CD4-positive, alpha-beta T cell (primary cell): Measurements from ENCODE around the gene PTH. TPM values are rescaled to one million over a fixed set of nuclear protein-coding genes. Genes with fewer than 3 reads are reported as not detected.

ENCODE experiments used
- ATAC-seq: fragments of 200-7000 bp; cut with Tn5 transposase; one replicate; pipeline ENCODE4 v1.10.0; 2022; ENCODE audit warnings: mild to moderate bottlenecking; ENCODE audit not compliant: poor library complexity
- CTCF ChIA-PET: fragments of 350-600 bp; sonication (Branson Sonifier 250); formaldehyde crosslinking; loops from one replicate; lab custom pipeline; 2021; ENCODE audit warnings: antibody characterized with exemption, inconsistent platforms; lab: Charles Lee
- POLR2A ChIA-PET: fragments of 350-600 bp; sonication (Branson Sonifier 250); formaldehyde crosslinking; loops from one replicate; lab custom pipeline; 2021; ENCODE audit warnings: antibody characterized with exemption, inconsistent platforms; lab: Charles Lee
- DNase-seq, 14 experiments: peaks; one replicate each; pipeline ENCODE4 v3.0.0-alpha.2; 2013 to 2020; ENCODE audit warnings: mixed read lengths in 2 of 14
- H3K27ac ChIP-seq, 2 donors: one replicate each; pipeline versions ENCODE4 v1.5.1 to v1.7.0; 2013; ENCODE audit warnings: low read length in 2 of 2, low read depth in 1 of 2, mild to moderate bottlenecking in 1 of 2
- H3K27me3 ChIP-seq, 2 experiments: 1 replicate in 1 of 2; 2 replicates in 1 of 2; pipeline versions ENCODE4 v1.6.1 to v1.7.0; 2013; ENCODE audit warnings: low read length in 2 of 2, control low read depth in 1 of 2, mild to moderate bottlenecking in 1 of 2, moderate library complexity in 1 of 2; ENCODE audit not compliant: insufficient read depth in 2 of 2, control insufficient read depth in 1 of 2
- H3K36me3 ChIP-seq: one replicate; pipeline ENCODE4 v1.6.1; 2013; ENCODE audit warnings: low read length, control low read depth; ENCODE audit not compliant: insufficient read depth
- H3K4me1 ChIP-seq: one replicate; pipeline ENCODE4 v1.6.1; 2013; ENCODE audit warnings: low read length, control low read depth; ENCODE audit not compliant: insufficient read depth
- H3K4me3 ChIP-seq: one replicate; pipeline ENCODE4 v1.5.1; 2013; ENCODE audit warnings: mild to moderate bottlenecking, low read length, moderate library complexity
- H3K9me3 ChIP-seq, 2 experiments: 1 replicate in 1 of 2; 2 replicates in 1 of 2; pipeline versions ENCODE4 v1.6.1 to v1.7.0; 2013; ENCODE audit warnings: low read length in 2 of 2, mild to moderate bottlenecking in 2 of 2, control low read depth in 1 of 2, moderate library complexity in 1 of 2; ENCODE audit not compliant: control insufficient read depth in 1 of 2, insufficient read depth in 1 of 2
- H3K27ac Mint-ChIP-seq: one replicate; pipeline ENCODE4 v1.8.0; 2020; ENCODE audit warnings: mixed read lengths
- H3K27me3 Mint-ChIP-seq: one replicate; pipeline ENCODE4 v1.8.0; 2021; ENCODE audit warnings: mixed read lengths
- H3K36me3 Mint-ChIP-seq: one replicate; pipeline ENCODE4 v1.8.0; 2021; ENCODE audit warnings: low read depth, mixed read lengths
- H3K4me1 Mint-ChIP-seq: one replicate; pipeline ENCODE4 v1.8.0; 2021; ENCODE audit warnings: low read depth, mixed read lengths
- H3K4me3 Mint-ChIP-seq: one replicate; pipeline ENCODE4 v1.8.0; 2020; ENCODE audit warnings: mild to moderate bottlenecking, mixed read lengths
- H3K9me3 Mint-ChIP-seq: one replicate; pipeline ENCODE4 v1.8.0; 2020; ENCODE audit warnings: mixed read lengths
- intact Hi-C, 2 experiments: fragments of 100-400 bp; cut with DNase I in 1 of 2; cut with micrococcal nuclease in 1 of 2; formaldehyde crosslinking; loops; one replicate each; pipeline versions ENCODE4 v1.15.1 to v1.9.0; 2023 to 2025; cut with DNase I, micrococcal nuclease
- total RNA-seq, 174 experiments: library from RNA in 2 of 174; stranded (reverse) in 2 of 174; gene quantifications; one replicate each; pipeline ENCODE4 v1.2.3 and lab custom pipeline; 2021 to 2026
- TF ChIP-seq, protein P1 (sequence below): fragments of 200-600 bp; IDR thresholded peaks from one replicate; pipeline ENCODE4 v1.8.0; 2022; ENCODE audit warnings: antibody characterized with exemption, mild to moderate bottlenecking

The PTH gene
- total RNA-seq, 2 experiments from 2014 or later = not detected

DNA sequence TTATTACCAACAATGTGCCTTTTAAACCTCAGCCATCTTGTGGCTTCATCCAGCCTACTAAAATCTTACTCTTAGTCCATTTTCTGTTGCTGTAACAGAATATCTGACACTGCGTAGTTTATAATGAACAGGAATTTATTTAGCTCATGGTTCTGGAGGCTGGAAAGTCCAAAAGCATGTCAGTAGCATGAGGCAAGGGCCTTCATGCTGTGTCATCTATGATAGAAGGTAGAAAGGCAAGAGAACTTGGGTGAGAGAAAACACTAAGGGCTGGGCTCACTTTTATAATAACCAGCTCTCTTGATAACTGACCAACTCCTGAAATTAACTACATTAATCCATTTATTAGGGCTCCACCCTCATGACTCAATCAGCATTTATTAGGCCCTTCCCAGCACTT, 46.3 kb downstream of the PTH start:
- Mint-ChIP-seq H3K36me3 (peaks cover 41% of the 10 kb centered on the region), H3K27me3 (no peaks in the 10 kb centered on the region), H3K9me3 (peaks cover 2% of the 10 kb centered on the region), H3K27ac (no peak overlapping the region), H3K4me3 (no peak overlapping the region), H3K4me1 (peaks cover 71% of the 10 kb centered on the region)
- Histone ChIP-seq H3K27me3 (no peaks in the 10 kb centered on the region), H3K4me1 (no peaks in the 10 kb centered on the region), H3K9me3 (peaks cover 3 to 5% of the 10 kb centered on the region in 2 experiments), H3K36me3 (peaks cover 3% of the 10 kb centered on the region), H3K4me3 (no peak overlapping the region), H3K27ac (no peak overlapping the region)
- ATAC-seq = no peak
- ChIA-PET POLR2A (interaction anchor here (0.6 to 0.7 kb wide), 2 partner anchors 12 to 14 kb away, joined by 3 read pairs; partner anchors contain the start of gene BTBD10), CTCF (no interaction called here)
- TF ChIP-seq, protein P1, sequence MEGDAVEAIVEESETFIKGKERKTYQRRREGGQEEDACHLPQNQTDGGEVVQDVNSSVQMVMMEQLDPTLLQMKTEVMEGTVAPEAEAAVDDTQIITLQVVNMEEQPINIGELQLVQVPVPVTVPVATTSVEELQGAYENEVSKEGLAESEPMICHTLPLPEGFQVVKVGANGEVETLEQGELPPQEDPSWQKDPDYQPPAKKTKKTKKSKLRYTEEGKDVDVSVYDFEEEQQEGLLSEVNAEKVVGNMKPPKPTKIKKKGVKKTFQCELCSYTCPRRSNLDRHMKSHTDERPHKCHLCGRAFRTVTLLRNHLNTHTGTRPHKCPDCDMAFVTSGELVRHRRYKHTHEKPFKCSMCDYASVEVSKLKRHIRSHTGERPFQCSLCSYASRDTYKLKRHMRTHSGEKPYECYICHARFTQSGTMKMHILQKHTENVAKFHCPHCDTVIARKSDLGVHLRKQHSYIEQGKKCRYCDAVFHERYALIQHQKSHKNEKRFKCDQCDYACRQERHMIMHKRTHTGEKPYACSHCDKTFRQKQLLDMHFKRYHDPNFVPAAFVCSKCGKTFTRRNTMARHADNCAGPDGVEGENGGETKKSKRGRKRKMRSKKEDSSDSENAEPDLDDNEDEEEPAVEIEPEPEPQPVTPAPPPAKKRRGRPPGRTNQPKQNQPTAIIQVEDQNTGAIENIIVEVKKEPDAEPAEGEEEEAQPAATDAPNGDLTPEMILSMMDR = no peak
- no peak for DNase-seq
- intact Hi-C loops = no loop called here

DNA sequence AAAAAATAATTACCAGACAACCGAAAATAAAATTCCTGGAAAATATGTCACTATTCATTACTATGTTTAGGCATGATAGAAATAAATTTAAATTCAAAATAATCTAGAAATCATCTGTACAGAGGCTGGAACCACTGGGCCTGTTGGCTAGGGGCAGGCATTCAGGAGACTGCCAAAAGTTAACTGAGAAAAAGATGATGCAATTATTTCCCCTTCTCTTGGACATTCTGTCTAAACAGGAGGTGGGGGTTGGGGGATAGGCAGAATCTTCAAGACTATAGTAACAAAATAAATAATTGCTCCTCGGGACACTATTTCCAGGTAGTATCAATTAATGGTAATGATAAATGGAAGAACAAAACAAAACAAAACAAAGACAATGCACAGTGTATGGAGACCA, 46.9 kb downstream of the PTH start:
- intact Hi-C loops = no loop called here
- ATAC-seq = no peak
- H3K9me3 ChIP-seq = peaks cover 3 to 4% of the 10 kb centered on the region in 2 experiments
- Mint-ChIP-seq H3K27ac (no peak overlapping the region), H3K36me3 (peaks cover 40% of the 10 kb centered on the region), H3K4me1 (peaks cover 75% of the 10 kb centered on the region), H3K27me3 (no peaks in the 10 kb centered on the region), H3K4me3 (no peak overlapping the region), H3K9me3 (peaks cover 2% of the 10 kb centered on the region)
- H3K4me1 ChIP-seq = no peaks in the 10 kb centered on the region
- H3K36me3 ChIP-seq = peaks cover 3% of the 10 kb centered on the region
- H3K27me3 ChIP-seq = no peaks in the 10 kb centered on the region
- POLR2A ChIA-PET = interaction anchor here (0.6 kb wide), 1 partner anchor 13 kb away, joined by 3 read pairs; no protein-coding TSS in a partner anchor
- H3K27ac ChIP-seq = no peak overlapping the region
- TF ChIP-seq, protein P1 = no peak
- H3K4me3 ChIP-seq = no peak overlapping the region
- no peak for DNase-seq
- CTCF ChIA-PET = no interaction called here

DNA sequence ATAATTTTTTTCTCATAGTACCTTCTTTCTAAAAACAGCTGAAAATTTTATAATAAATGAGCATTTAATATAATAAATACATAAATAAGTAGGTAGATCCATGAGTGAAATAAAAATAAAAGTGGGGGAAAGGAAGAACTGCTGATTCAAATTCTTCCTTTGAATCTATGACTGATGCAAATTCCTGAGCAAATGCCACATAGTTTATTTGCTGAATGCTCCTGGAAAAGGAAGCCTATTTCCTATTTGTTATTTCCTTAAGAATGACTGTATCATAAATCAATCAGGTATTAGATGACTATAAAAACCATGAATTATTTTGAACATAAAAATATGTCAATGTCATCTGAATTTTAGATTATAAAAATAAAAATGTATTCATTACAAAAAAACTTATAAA, 49.4 kb downstream of the PTH start:
- peak overlapping the region; percentile 38 for H3K27ac Mint-ChIP-seq
- TF ChIP-seq, protein P1 = no peak
- peaks cover 27% of the 10 kb centered on the region for H3K36me3 Mint-ChIP-seq
- Histone ChIP-seq H3K27ac (no peak overlapping the region), H3K36me3 (no peaks in the 10 kb centered on the region), H3K27me3 (no peaks in the 10 kb centered on the region), H3K4me1 (no peaks in the 10 kb centered on the region), H3K4me3 (no peak overlapping the region), H3K9me3 (peaks cover 0 to 3% of the 10 kb centered on the region in 2 experiments)
- no peak overlapping the region for H3K4me3 Mint-ChIP-seq
- peaks cover 76% of the 10 kb centered on the region for H3K4me1 Mint-ChIP-seq
- POLR2A ChIA-PET = no interaction called here
- no peak for DNase-seq
- intact Hi-C loops = no loop called here
- no peaks in the 10 kb centered on the region for H3K27me3 Mint-ChIP-seq
- CTCF ChIA-PET = no interaction called here
- ATAC-seq = no peak
- no peaks in the 10 kb centered on the region for H3K9me3 Mint-ChIP-seq
